HG02938 (cell line): ENCODE results near the gene ACKR3.

ENCODE experiments used
- ATAC-seq: cut with Tn5 transposase; IDR thresholded peaks from one replicate; pipeline ENCODE4 v1.9.1; 2021; ENCODE audit warnings: mild to moderate bottlenecking, moderate library complexity; ENCODE audit not compliant: unreplicated experiment

ACKR3 gene

GRCh38 chr2:236583621-236584203, 14.1 kb downstream of the ACKR3 start:
- ATAC-seq = no peak

GRCh38 chr2:236584521-236585384, 15.1 kb downstream of the ACKR3 start:
- no peak for ATAC-seq

GRCh38 chr2:236585966-236586365, 16.3 kb downstream of the ACKR3 start:
- no peak for ATAC-seq

- ATAC-seq = no peak
These were observed 18.5 kb downstream of the ACKR3 start for GRCh38 chr2:236587861-236588815.

GRCh38 chr2:236588932-236589592, 19.4 kb downstream of the ACKR3 start:
- no peak for ATAC-seq

GRCh38 chr2:236590846-236591245, 21.2 kb downstream of the ACKR3 start:
- no peak for ATAC-seq

- no peak for ATAC-seq
These were observed 23.2 kb downstream of the ACKR3 start for GRCh38 chr2:236592821-236593220.

- no peak for ATAC-seq
These were observed 23.9 kb downstream of the ACKR3 start for GRCh38 chr2:236593531-236593930.

- ATAC-seq = no peak
These were observed 24.3 kb downstream of the ACKR3 start for GRCh38 chr2:236593956-236594355.

GRCh38 chr2:236597629-236598028, 28.0 kb downstream of the ACKR3 start:
- no peak for ATAC-seq

- no peak for ATAC-seq
These were observed 29.4 kb downstream of the ACKR3 start for GRCh38 chr2:236599059-236599458.

- ATAC-seq = no peak
These were observed 30.5 kb downstream of the ACKR3 start for GRCh38 chr2:236600158-236600557.

GRCh38 chr2:236600892-236601291, 31.3 kb downstream of the ACKR3 start:
- ATAC-seq = no peak

GRCh38 chr2:236601316-236602202, 31.9 kb downstream of the ACKR3 start:
- no peak for ATAC-seq

- ATAC-seq = no peak
These were observed 33.1 kb downstream of the ACKR3 start for GRCh38 chr2:236602678-236603077.

GRCh38 chr2:236603361-236604015, 33.9 kb downstream of the ACKR3 start:
- ATAC-seq = no peak

- ATAC-seq = no peak
These were observed 35.1 kb downstream of the ACKR3 start for GRCh38 chr2:236604575-236605344.

GRCh38 chr2:236605345-236605734, 35.7 kb downstream of the ACKR3 start:
- ATAC-seq = no peak

- no peak for ATAC-seq
These were observed 36.4 kb downstream of the ACKR3 start for GRCh38 chr2:236606023-236606422.
